Activated T-helper 17 cell treated with anti-CD3 and anti-CD28 coated beads, Interleukin-2, amount 50 U/mL, for 72 hours (primary cell): ENCODE measurements around the gene JHY. TPM values are rescaled to one million over a fixed set of nuclear protein-coding genes. Genes with fewer than 3 reads are reported as not detected.

Experiments used
- ATAC-seq: fragments of 150-1000 bp; cut with Tn5 transposase; replicated peaks from 2 replicates; pipeline ENCODE4 v1.10.0; 2021; ENCODE audit warnings: mild to moderate bottlenecking, moderate library complexity
- H3K27ac Mint-ChIP-seq: one replicate; pipeline ENCODE4 v1.8.0; 2022; ENCODE audit warnings: mixed read lengths
- H3K27me3 Mint-ChIP-seq: one replicate; pipeline ENCODE4 v1.8.0; 2022; ENCODE audit warnings: mixed read lengths
- H3K36me3 Mint-ChIP-seq: one replicate; pipeline ENCODE4 v1.8.0; 2022; ENCODE audit warnings: low read depth, mild to moderate bottlenecking, mixed read lengths
- H3K4me1 Mint-ChIP-seq: one replicate; pipeline ENCODE4 v1.8.0; 2022; ENCODE audit warnings: mixed read lengths
- H3K4me3 Mint-ChIP-seq: one replicate; pipeline ENCODE4 v1.8.0; 2022; ENCODE audit warnings: mild to moderate bottlenecking, mixed read lengths
- H3K9me3 Mint-ChIP-seq: one replicate; pipeline ENCODE4 v1.8.0; 2022; ENCODE audit warnings: mixed read lengths
- total RNA-seq, 2 donors: library from RNA; stranded (reverse); gene quantifications; one replicate each; pipeline ENCODE4 v1.2.3, GENCODE V29; 2022

JHY gene
- total RNA-seq: 1 to 10 TPM; 1.2 to 1.5 TPM

DNA sequence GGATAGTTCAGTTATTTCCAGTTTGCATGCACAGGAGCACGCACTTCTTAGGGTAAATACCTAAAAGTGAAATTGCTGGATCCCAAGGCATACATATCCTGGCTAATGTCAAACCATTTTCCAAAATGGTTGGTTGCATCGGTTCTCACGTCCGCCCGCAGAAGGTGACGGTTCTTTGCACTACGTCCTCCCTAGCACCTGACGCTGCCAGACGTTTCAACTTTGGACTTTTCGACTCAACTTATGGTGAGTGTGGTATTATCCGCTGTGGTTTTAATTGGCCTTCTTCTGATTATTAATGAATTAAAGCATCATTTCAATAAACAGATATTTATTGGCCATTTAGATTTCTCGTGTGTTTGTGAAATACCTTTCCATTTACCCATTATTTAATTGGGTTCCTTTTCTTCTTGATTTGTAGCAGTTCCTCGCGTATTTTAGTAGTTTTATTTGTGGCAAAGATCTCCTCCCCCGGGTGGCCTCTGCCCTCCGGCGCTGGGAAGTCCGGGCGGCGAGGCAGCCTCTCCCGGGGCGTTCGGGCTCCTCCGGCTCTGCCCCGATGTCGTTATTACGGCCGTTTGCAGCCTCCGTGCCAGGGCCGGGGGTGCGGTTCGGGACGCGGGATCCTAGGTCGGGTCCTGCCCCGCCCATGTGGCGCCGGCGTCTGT is at the start of gene JHY:
Gene JHY, plus strand, starts transcription at position 571 of the 668 bp plus-strand sequence. CDS start 3,091 bp downstream, outside the sequence.
- Mint-ChIP-seq H3K27ac (peak within 1 kb of the TSS; percentile 78), H3K4me3 (peak within 1 kb of the TSS; percentile 81), H3K27me3 (peaks cover 11% of the 10 kb centered on the region), H3K9me3 (no peaks in the 10 kb centered on the region), H3K4me1 (peaks cover 16% of the 10 kb centered on the region), H3K36me3 (no peaks in the 10 kb centered on the region)
- no peak for ATAC-seq

DNA sequence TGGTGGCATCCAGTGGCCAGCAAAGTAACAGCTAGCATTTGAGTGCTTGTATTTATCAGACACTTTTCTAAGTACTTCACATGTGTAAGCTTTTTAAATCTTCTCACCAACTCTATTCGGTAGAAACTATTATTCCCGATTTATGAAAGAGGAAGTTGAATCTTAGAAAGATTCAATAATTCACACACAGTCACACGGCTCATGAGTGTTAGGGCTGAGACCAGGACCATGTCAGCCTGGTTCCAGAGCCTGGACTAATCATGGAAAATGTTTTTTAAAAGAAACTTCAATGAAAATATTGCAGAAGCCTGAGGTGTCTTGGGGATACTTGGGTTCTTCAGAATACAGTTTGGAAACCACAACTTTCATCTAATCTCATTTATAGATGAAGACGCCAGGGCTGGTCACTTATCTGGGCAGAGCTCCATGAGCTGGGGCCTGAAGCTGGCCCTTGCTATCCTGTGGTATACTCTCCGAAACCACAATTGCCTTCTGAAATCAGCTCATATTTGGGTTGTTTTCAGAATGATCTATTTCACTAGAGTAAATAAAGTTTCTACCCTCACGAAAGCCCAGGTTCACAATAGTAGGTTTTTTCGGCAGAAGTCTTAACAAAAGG is 48.6 kb upstream of the JHY start:
- no peaks in the 10 kb centered on the region for H3K36me3 Mint-ChIP-seq
- H3K4me1 Mint-ChIP-seq: no peaks in the 10 kb centered on the region
- no peak for ATAC-seq
- H3K27ac Mint-ChIP-seq: no peak overlapping the region
- no peaks in the 10 kb centered on the region for H3K9me3 Mint-ChIP-seq
- H3K4me3 Mint-ChIP-seq: no peak overlapping the region
- peaks cover 25% of the 10 kb centered on the region for H3K27me3 Mint-ChIP-seq

DNA sequence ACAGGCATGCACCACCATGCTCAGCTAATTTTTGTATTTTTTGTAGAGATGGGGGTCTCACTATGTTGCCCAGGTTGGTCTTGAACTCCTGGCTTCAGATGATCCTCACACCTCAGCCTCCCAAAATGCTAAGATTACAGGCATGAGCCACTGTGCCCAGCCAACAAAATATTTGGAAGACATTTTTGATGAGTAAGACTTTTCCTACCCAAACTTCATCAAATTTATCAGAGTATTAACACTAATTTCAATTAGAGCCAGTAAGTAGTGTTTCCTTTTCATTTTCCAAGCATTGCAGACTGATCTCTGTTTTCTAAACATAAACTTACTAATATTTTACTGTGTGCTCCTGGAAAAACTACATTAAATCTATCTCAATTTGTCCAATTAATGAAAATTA is 45.6 kb upstream of the JHY start:
- Mint-ChIP-seq H3K4me1 (no peaks in the 10 kb centered on the region), H3K4me3 (no peak overlapping the region), H3K36me3 (no peaks in the 10 kb centered on the region), H3K27ac (no peak overlapping the region), H3K27me3 (peaks cover 25% of the 10 kb centered on the region), H3K9me3 (no peaks in the 10 kb centered on the region)
- ATAC-seq: no peak

DNA sequence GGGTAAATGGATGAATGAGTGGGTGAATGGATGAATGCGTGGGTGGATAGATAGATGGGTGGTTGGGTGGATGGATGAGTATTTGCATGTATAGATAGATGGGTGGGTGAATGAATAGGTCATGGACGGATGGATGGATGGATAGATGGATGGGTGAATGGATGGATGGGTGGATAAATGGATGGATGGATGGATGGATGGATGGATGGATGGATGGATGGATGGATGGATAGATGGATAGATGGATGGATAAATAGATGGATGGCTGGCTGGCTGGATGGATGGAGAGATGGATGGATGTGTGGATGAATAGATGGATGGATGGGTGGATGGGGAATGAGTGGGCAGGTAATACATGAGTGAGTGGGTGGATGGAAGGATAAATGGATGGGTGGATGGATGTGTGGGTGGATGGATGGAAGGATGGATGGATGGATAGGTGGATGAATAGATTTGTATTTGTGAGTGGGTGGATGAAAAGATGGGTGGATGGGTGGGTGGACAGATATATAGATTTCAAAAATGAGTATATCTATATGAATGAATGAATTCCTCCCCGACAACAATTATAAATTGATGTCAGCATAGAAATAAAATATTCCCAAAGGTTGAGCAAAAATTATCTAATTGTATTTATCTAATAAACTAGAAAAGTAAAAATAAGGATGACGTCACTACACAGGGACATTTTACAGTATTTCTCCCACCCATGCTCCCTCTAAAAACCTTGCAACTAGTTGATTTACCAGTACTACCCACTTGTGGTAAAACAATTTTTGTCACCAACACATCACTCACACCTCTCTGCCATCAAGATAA is 44.8 kb upstream of the JHY start:
- Mint-ChIP-seq H3K4me1 (peaks cover under 1% of the 10 kb centered on the region), H3K27ac (no peak overlapping the region), H3K4me3 (no peak overlapping the region), H3K36me3 (no peaks in the 10 kb centered on the region), H3K27me3 (peaks cover 25% of the 10 kb centered on the region), H3K9me3 (no peaks in the 10 kb centered on the region)
- no peak for ATAC-seq

DNA sequence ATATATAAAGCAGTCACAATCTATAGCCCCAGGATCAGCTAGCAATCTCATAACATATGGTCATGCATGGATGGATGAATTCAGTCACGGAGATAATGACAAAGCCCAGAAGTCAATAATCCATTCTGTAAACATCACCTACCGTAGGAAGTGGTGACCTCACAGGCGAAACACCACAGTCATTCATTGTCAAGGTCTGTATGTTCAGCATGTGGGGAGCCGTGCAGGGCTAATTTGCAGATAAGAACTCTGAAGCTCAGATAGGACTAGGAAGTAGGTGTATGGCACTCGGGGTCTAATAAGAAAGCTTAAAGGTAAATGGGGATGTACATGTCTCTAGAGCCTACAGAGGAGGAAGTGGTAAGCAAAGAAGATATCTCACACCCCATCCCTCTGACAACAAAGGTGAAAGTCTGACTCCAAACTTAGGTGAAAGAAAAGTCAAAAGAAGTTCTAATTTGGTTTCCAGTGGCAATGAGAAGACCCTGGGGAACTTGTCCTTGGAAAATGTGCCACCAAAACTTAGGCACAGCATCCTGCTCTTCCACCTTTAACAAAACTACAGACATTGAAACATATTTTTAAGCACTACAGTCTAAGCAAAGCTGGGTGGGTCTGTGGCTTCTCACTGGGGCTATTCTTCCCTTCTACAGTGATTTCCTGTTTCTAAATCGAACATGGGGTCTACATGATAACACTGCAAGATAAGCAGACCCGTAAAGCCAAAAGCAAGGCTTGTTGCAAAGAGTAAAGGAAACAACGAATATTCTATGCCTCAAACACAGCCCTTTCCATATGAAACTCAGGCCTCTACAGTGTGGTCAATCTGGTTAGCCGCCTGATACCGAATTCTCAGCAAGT is 39.0 kb upstream of the JHY start:
- peak; percentile 88 for ATAC-seq
- no peaks in the 10 kb centered on the region for H3K36me3 Mint-ChIP-seq
- H3K9me3 Mint-ChIP-seq: no peaks in the 10 kb centered on the region
- H3K4me1 Mint-ChIP-seq: peaks cover 12% of the 10 kb centered on the region
- H3K27me3 Mint-ChIP-seq: peaks cover 7% of the 10 kb centered on the region
- no peak overlapping the region for H3K4me3 Mint-ChIP-seq
- no peak overlapping the region for H3K27ac Mint-ChIP-seq

DNA sequence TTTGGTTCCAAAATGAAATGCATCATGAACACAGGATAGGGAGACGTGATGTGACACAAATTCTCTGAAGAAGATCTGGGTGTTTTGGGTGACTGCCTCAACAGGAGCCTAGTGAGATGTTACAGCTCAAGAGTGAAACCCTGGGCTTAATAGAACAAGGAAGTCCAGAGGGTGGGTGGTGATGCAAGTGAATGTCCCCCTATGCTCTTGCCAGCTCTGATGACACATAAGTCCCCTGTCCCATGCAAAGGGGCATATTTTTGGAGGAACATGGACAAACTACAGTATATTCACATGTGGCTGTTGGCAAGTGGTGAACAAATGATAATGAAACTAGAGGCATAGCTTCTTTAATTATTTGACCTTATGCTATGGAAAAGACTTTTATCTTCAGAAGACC is 35.1 kb upstream of the JHY start:
- ATAC-seq: no peak
- H3K9me3 Mint-ChIP-seq: no peaks in the 10 kb centered on the region
- no peaks in the 10 kb centered on the region for H3K36me3 Mint-ChIP-seq
- no peak overlapping the region for H3K27ac Mint-ChIP-seq
- peaks cover 13% of the 10 kb centered on the region for H3K27me3 Mint-ChIP-seq
- no peak overlapping the region for H3K4me3 Mint-ChIP-seq
- H3K4me1 Mint-ChIP-seq: peaks cover 35% of the 10 kb centered on the region

DNA sequence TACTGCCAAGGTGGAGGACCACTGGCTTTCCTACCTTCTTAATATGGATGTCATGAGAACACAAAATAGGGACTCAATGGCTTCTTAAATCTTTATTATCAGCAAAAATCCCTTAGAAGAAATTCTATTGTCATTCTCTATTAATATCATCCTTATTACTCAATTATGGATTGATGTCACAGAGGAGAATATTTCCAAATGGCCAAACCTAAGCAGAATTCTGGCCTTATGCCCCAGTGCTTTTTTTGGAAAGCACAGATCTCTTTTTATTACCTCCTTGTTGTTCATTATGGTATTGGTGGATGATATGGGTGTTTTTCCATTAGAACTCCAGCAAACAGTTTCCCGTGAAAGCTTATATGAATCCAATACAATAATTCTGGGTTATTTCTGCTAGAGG is 34.4 kb upstream of the JHY start:
- Mint-ChIP-seq H3K4me3 (no peak overlapping the region), H3K9me3 (no peaks in the 10 kb centered on the region), H3K27ac (no peak overlapping the region), H3K36me3 (no peaks in the 10 kb centered on the region), H3K4me1 (peaks cover 34% of the 10 kb centered on the region), H3K27me3 (peaks cover 16% of the 10 kb centered on the region)
- no peak for ATAC-seq

DNA sequence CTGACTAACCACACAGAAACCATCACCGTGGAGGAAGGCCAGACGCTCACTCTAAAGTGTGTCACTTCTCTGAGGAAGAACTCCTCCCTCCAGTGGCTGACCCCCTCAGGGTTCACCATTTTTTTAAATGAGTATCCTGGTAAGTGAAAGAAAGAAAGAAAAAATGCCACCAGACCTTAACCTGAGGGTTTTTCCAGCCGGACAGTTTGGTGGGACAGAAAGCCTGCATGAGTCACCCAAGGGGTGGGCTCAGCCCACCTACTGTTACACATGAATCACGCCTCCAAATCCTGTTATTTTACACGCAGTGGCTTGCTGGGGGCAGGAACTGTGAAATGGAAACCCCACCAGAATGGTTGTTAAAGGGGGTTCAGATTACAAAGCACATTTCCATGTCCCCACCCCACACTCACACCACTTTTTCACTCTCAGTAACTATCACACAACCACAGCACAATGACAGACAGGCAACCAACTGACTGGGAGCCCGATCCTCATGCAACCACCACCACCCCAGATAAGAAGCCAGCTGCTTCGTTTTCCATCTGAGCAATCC is 32.4 kb upstream of the JHY start:
- peak; percentile 75 for ATAC-seq
- peak overlapping the region; percentile 5 for H3K4me3 Mint-ChIP-seq
- peaks cover 12% of the 10 kb centered on the region for H3K27me3 Mint-ChIP-seq
- peak overlapping the region; percentile 1 for H3K27ac Mint-ChIP-seq
- H3K4me1 Mint-ChIP-seq: peaks cover 27% of the 10 kb centered on the region
- no peaks in the 10 kb centered on the region for H3K9me3 Mint-ChIP-seq
- no peaks in the 10 kb centered on the region for H3K36me3 Mint-ChIP-seq

DNA sequence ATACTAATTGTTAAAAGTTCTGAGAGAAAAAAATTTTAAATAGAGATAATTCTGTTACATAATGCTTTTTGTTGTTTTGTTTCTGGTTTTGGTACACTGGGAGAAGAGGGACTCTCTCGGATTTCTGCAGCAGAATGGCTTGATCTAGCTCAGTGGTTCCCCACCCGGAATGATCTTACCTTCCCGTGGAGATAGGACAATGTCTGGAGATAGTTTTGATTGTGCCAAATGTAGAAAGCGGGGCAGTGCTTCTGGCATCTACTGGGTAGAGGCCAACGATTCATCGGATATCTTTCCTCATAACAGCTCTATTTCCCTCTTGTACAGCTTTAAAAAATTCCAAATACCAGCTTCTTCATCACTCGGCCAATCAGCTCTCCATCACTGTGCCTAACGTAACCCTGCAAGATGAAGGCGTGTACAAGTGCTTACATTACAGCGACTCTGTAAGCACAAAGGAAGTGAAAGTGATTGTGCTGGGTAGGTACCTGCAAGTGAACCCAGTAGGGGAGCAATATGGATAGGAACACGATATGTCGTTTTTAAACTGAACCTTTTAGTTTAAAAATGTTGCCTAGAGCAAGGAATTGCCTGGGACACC is 31.1 kb upstream of the JHY start:
- peaks cover 11% of the 10 kb centered on the region for H3K27me3 Mint-ChIP-seq
- H3K4me1 Mint-ChIP-seq: peaks cover 34% of the 10 kb centered on the region
- peak overlapping the region; percentile 67 for H3K4me3 Mint-ChIP-seq
- H3K27ac Mint-ChIP-seq: no peak overlapping the region
- no peaks in the 10 kb centered on the region for H3K36me3 Mint-ChIP-seq
- no peaks in the 10 kb centered on the region for H3K9me3 Mint-ChIP-seq
- ATAC-seq: no peak

DNA sequence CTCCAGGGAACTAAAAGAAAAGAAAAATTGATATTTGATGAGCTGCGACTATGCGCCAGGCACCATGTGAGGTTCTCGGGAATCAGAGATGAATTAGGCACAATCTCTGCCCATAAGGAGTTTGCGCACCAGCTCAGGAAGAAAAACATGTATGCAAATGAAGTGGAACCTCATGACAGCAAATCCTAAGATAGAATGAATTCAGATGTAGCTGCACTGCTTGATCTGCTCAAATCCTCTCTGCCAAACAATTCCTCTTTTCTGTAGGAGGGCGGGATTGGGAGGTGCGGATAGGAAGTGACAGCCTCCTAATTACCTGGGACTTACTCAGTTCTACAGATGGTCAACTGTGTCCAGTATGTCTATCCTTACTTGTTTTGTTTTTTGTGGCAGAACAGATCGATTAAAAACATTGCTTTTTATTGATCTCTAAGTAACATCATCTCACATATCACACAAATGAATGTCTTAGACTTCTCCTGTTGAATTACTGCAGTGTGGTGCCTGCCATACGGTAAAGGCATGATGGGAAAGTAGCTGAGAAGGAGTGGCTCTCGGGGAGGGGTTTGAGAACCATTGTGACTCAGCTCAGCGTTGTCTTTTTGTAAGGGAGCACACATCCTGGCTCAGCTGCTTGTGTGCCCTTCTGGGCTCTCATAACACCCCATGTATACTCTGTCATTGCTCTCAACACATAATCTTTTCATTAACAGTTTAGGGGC is 30.3 kb upstream of the JHY start:
- ATAC-seq: no peak
- peaks cover 38% of the 10 kb centered on the region for H3K4me1 Mint-ChIP-seq
- peak overlapping the region; percentile 67 for H3K4me3 Mint-ChIP-seq
- no peak overlapping the region for H3K27ac Mint-ChIP-seq
- H3K9me3 Mint-ChIP-seq: no peaks in the 10 kb centered on the region
- H3K36me3 Mint-ChIP-seq: no peaks in the 10 kb centered on the region
- H3K27me3 Mint-ChIP-seq: peaks cover 11% of the 10 kb centered on the region

DNA sequence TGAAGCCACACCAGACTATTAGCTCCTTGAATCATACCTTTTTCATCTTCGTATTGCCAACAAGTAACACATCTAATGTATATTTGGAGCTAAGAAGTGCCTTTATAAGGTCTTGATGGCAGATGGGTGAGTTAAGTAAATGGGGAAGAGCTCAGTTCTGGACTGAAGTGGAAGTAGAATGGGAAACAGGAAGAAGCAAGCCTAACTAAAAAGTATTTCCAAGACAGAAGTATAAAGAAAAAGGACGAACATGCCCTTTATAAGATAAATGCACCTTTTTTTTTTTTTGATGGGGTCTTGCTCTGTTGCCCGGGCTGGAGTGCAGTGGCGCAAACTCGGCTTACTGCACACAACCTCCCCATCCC is 29.8 kb upstream of the JHY start:
- Mint-ChIP-seq H3K9me3 (no peaks in the 10 kb centered on the region), H3K36me3 (no peaks in the 10 kb centered on the region), H3K4me1 (peaks cover 38% of the 10 kb centered on the region), H3K27me3 (peaks cover 14% of the 10 kb centered on the region), H3K4me3 (peak overlapping the region; percentile 67), H3K27ac (no peak overlapping the region)
- no peak for ATAC-seq

DNA sequence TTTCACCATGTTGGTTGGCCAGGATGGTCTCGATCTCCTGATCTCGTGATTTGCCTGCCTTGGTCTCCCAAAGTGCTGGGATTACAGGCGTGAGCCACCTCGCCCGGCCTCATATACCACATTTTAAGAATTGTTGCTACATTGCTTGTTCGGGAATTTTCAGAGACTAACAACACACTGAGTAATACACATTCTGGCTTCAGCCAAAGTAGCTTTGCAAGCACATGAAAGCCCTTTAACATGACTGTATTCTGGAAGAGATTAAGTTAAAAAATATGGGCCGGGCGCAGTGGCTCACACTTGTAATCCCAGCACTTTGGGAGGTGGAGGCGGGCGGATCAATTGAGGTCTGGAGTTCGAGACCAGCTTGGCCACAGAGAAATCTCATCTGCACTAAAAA is 29.3 kb upstream of the JHY start:
- Mint-ChIP-seq H3K9me3 (no peaks in the 10 kb centered on the region), H3K4me3 (no peak overlapping the region), H3K4me1 (peaks cover 38% of the 10 kb centered on the region), H3K27me3 (peaks cover 14% of the 10 kb centered on the region), H3K27ac (no peak overlapping the region), H3K36me3 (no peaks in the 10 kb centered on the region)
- no peak for ATAC-seq

DNA sequence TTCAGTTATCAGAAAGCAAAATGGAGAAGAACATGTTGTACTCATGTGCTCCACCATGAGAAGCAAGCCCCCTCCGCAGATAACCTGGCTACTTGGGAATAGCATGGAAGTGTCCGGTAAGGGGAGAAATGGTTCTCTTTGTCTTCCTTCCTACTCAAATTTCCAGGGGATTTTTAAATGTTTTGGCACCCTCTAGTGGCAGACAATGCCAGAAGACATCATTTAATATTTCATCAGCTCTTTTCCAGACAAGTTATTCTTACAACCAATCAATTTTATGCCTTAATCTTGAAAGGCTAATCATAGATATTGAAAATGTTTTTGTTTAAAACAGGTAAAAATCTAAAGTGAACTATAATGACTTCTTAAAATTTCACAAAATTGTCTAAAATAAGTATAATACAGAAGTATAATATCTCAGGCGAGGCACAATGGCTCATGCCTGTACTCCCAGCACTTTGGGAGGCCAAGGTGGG is 28.6 kb upstream of the JHY start:
- ATAC-seq: no peak
- H3K9me3 Mint-ChIP-seq: no peaks in the 10 kb centered on the region
- no peak overlapping the region for H3K27ac Mint-ChIP-seq
- H3K4me3 Mint-ChIP-seq: no peak overlapping the region
- H3K27me3 Mint-ChIP-seq: peaks cover 14% of the 10 kb centered on the region
- H3K4me1 Mint-ChIP-seq: peaks cover 38% of the 10 kb centered on the region
- no peaks in the 10 kb centered on the region for H3K36me3 Mint-ChIP-seq
